IPS-18c (cell line): Measurements from ENCODE around the gene RNU1-2.
"Not testable (repeated sequence)": the region's sequence is repeated elsewhere in the genome, so short reads cannot be mapped to it uniquely, and the experiment has no call there.

Experiments
- H3K4me3 ChIP-seq: 2 replicates; pipeline ENCODE4 v1.7.0; 2013; ENCODE audit warnings: low read depth, mild to moderate bottlenecking, low read length, moderate library complexity; ENCODE audit not compliant: insufficient read depth
- H3K9me3 ChIP-seq: one replicate; pipeline ENCODE4 v1.6.1; 2013; ENCODE audit warnings: mild to moderate bottlenecking, low read length, moderate library complexity; ENCODE audit not compliant: control insufficient read depth, insufficient read depth

RNU1-2 gene

GRCh38 chr1:16918936-16919665, 23.3 kb downstream of the RNU1-2 start:
- not testable (repeated sequence) for H3K4me3 ChIP-seq, H3K9me3 ChIP-seq

- H3K4me3 ChIP-seq = no peak overlapping the region
These were observed 25.2 kb downstream of the RNU1-2 start for GRCh38 chr1:16920951-16921350.

GRCh38 chr1:16921391-16922185, 25.8 kb downstream of the RNU1-2 start, which contains the start of gene CROCC:
Gene CROCC (plus strand): TSS chr1:16921931. CDS start chr1:16922019, 88 bp downstream.
- Histone ChIP-seq H3K9me3 (no peaks in the 10 kb centered on the region), H3K4me3 (peak within 1 kb of the TSS; percentile 66)

More at GRCh38 chr1:16920951-16921350, 25.2 kb downstream of the RNU1-2 start:
- H3K9me3 ChIP-seq = no peaks in the 10 kb centered on the region

- no peaks in the 10 kb centered on the region for H3K9me3 ChIP-seq
- H3K4me3 ChIP-seq = peak overlapping the region; percentile 66
These were observed 26.7 kb downstream of the RNU1-2 start for GRCh38 chr1:16922466-16922865.

GRCh38 chr1:16922885-16923431, 27.2 kb downstream of the RNU1-2 start:
- H3K9me3 ChIP-seq = no peaks in the 10 kb centered on the region
- H3K4me3 ChIP-seq = peak overlapping the region; percentile 66; the same call in 1 of the 2 replicates

GRCh38 chr1:16924216-16924918, 28.6 kb downstream of the RNU1-2 start:
- H3K9me3 ChIP-seq = no peaks in the 10 kb centered on the region
- H3K4me3 ChIP-seq = no peak overlapping the region

GRCh38 chr1:16924919-16925477, 29.2 kb downstream of the RNU1-2 start:
- no peak overlapping the region for H3K4me3 ChIP-seq
- H3K9me3 ChIP-seq = no peaks in the 10 kb centered on the region

- H3K9me3 ChIP-seq = no peaks in the 10 kb centered on the region
- no peak overlapping the region for H3K4me3 ChIP-seq
These were observed 30.1 kb downstream of the RNU1-2 start for GRCh38 chr1:16925635-16926490.

- H3K9me3 ChIP-seq = no peaks in the 10 kb centered on the region
These were observed 30.8 kb downstream of the RNU1-2 start for GRCh38 chr1:16926491-16927073.

GRCh38 chr1:16927256-16927655, 31.5 kb downstream of the RNU1-2 start:
- H3K4me3 ChIP-seq = peak overlapping the region; percentile 3; the same call in 1 of the 2 replicates
- no peaks in the 10 kb centered on the region for H3K9me3 ChIP-seq

More at GRCh38 chr1:16926491-16927073, 30.8 kb downstream of the RNU1-2 start:
- H3K4me3 ChIP-seq = no peak overlapping the region

- no peaks in the 10 kb centered on the region for H3K9me3 ChIP-seq
- H3K4me3 ChIP-seq = no peak overlapping the region; the same call in 1 of the 2 replicates
These were observed 32.1 kb downstream of the RNU1-2 start for GRCh38 chr1:16927711-16928485.

GRCh38 chr1:16929146-16930041, 33.6 kb downstream of the RNU1-2 start:
- H3K4me3 ChIP-seq, H3K9me3 ChIP-seq: not testable (repeated sequence)

- H3K9me3 ChIP-seq, H3K4me3 ChIP-seq: not testable (repeated sequence)
These were observed 35.6 kb downstream of the RNU1-2 start for GRCh38 chr1:16931206-16931934.

GRCh38 chr1:16933945-16934344, 38.2 kb downstream of the RNU1-2 start:
- H3K4me3 ChIP-seq, H3K9me3 ChIP-seq: not testable (repeated sequence)
